GM19455 (cell line): Measurements from ENCODE around the gene SELL.
"Not testable (repeated sequence)": the region's sequence is repeated elsewhere in the genome, so short reads cannot be mapped to it uniquely, and the experiment has no call there.

Source experiments
- ATAC-seq: cut with Tn5 transposase; IDR thresholded peaks from one replicate; pipeline ENCODE4 v1.9.1; 2021; ENCODE audit not compliant: unreplicated experiment

Gene SELL

GRCh38 chr1:169707912-169708604 is 3.4 kb downstream of the SELL start:
- ATAC-seq: no peak

GRCh38 chr1:169704797-169705196 is 6.6 kb downstream of the SELL start:
- no peak for ATAC-seq

GRCh38 chr1:169701261-169702005 is 10.0 kb downstream of the SELL start:
- ATAC-seq: no peak

- no peak for ATAC-seq
Observed at GRCh38 chr1:169699707-169700106, 11.7 kb downstream of the SELL start.

- no peak for ATAC-seq
Observed at GRCh38 chr1:169698976-169699375, 12.4 kb downstream of the SELL start.

GRCh38 chr1:169697755-169698154 is 13.7 kb downstream of the SELL start:
- ATAC-seq: no peak

GRCh38 chr1:169696273-169697100 is 14.9 kb downstream of the SELL start:
- ATAC-seq: no peak

GRCh38 chr1:169694304-169695075 is 16.9 kb downstream of the SELL start:
- ATAC-seq: no peak

GRCh38 chr1:169692756-169693460 is 18.5 kb downstream of the SELL start:
- peak; percentile 33 for ATAC-seq

GRCh38 chr1:169690489-169690888 is 20.9 kb downstream of the SELL start:
- no peak for ATAC-seq

GRCh38 chr1:169689395-169689794 is 22.0 kb downstream of the SELL start:
- ATAC-seq: no peak

GRCh38 chr1:169688377-169688776 is 23.0 kb downstream of the SELL start:
- ATAC-seq: not testable (repeated sequence)

- no peak for ATAC-seq
Observed at GRCh38 chr1:169683661-169684060, 27.8 kb downstream of the SELL start.

GRCh38 chr1:169683168-169683567 is 28.3 kb downstream of the SELL start:
- ATAC-seq: not testable (repeated sequence)

- no peak for ATAC-seq
Observed at GRCh38 chr1:169682071-169682470, 29.3 kb downstream of the SELL start.

GRCh38 chr1:169681140-169681539 is 30.3 kb downstream of the SELL start:
- ATAC-seq: no peak

GRCh38 chr1:169680377-169681019 is 30.9 kb downstream of the SELL start:
- ATAC-seq: no peak

- no peak for ATAC-seq
Observed at GRCh38 chr1:169679692-169680091, 31.7 kb downstream of the SELL start.

GRCh38 chr1:169676001-169676400 is 35.4 kb downstream of the SELL start:
- ATAC-seq: no peak

- no peak for ATAC-seq
Observed at GRCh38 chr1:169670836-169671235, 40.6 kb downstream of the SELL start.
